Testis (tissue), 2 donors: ENCODE measurements around the gene NDUFV2.

Experiments used
- POLR2A ChIP-seq: fragments of 450-650 bp; IDR thresholded peaks from one replicate; pipeline ENCODE4 v1.6.1; 2017; ENCODE audit warnings: antibody characterized with exemption, mild to moderate bottlenecking, moderate library complexity
- TF ChIP-seq, protein P1 (sequence below), 3 experiments: fragments of 450-650 bp in 2 of 3; fragments of 200-600 bp in 1 of 3; sonication (generic) in 1 of 3; IDR thresholded peaks; one replicate each; pipeline ENCODE4 v1.5.1; 2016 to 2019; ENCODE audit warnings: antibody characterized with exemption in 3 of 3, mild to moderate bottlenecking in 2 of 3, moderate library complexity in 1 of 3

DNA sequence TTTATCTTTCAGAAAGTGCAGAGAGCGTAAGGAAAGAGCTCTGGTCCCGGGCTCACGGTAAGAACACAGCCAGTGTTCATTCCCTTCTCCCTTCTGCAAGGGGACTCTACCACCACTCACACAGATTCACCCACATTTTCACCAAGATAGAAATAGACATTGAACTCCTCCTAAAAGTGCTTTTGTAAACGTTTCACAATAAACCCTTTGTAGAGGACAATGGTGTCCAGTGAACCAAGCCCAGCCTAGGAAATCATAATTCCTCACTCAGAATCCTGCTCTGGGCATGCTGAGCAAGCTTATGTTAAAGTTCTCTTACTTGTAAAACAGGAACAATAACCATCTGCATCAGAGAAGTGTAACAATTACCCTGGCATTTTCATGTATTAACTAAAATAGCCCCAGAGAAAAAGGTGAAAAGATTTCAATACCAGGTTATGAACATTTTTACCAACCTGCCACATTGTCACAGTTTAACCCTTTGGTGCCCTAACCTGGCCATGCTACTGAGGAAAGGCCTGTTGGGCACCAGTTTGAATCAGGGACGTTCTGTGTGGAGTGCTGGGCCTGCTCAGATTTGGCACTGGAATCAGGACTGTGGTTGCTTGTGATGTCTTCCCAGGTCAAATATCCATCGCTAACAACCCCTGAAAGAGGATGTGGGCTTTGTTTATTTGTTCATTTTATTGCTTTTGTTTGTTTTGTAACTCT, 22.5 kb upstream of the NDUFV2 start:
- no peak for TF ChIP-seq POLR2A
- TF ChIP-seq, protein P1, sequence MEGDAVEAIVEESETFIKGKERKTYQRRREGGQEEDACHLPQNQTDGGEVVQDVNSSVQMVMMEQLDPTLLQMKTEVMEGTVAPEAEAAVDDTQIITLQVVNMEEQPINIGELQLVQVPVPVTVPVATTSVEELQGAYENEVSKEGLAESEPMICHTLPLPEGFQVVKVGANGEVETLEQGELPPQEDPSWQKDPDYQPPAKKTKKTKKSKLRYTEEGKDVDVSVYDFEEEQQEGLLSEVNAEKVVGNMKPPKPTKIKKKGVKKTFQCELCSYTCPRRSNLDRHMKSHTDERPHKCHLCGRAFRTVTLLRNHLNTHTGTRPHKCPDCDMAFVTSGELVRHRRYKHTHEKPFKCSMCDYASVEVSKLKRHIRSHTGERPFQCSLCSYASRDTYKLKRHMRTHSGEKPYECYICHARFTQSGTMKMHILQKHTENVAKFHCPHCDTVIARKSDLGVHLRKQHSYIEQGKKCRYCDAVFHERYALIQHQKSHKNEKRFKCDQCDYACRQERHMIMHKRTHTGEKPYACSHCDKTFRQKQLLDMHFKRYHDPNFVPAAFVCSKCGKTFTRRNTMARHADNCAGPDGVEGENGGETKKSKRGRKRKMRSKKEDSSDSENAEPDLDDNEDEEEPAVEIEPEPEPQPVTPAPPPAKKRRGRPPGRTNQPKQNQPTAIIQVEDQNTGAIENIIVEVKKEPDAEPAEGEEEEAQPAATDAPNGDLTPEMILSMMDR (IDR thresholded peaks at IDR 0.05): no peak
